ENCODE data around the gene GRIK5. TPM values are rescaled to one million over a fixed set of nuclear protein-coding genes. Genes with fewer than 3 reads are reported as not detected.
A peak's percentile ranks its signal among the peaks of the same experiment; 100 is the strongest.

GRIK5 gene
- total RNA-seq, 4 donors from 2014 or later, result 0.57 to 7.4 (median 0.89) TPM

DNA sequence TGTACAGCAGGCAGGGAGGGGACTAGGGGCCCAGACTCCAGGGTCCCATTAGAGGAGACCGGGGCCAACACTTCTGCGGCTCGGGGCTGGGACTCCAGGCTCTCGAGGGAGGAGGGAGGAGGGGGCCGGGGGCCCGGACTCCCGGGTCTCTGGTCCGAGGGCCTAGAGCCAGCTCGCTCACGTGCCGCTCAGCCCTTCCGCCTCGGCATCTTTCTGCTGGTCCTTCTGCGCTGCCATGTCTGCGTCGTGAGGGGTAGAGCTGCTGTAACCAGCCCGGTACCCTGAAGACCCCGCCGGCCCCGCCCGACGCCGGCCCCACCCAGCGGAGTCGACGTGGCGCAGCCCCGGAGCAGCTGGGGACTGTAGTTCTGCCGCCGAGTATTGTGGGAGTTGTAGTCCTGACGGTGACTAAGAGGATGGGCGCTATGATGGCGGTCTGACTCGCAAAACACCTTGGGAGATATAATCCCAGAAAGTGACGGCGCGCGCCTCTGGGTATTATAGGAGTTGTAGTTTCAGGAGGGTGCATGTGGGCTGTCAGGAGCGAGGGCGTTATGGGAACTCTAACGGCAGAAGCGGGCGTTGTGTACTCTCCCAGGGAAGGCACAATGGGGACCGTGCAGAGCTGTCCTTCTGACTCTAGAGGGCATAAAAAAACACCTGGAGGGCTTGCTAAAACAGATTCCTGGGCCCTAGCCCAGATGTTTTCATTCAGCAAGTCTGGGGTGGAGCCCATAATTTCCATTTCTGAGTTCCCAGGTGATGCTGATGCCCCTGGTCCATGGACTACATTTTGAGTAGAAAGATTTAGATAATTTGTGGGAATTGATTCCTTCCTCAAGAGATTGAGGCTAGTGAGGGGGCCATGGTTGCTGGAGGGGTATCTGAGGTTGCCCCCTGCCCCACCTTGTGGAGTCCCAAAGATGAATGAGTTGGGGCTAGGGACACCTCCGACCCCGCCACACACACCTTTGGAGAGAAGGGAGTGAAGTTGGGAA lies 110.7 kb downstream of the GRIK5 start, which contains the start of gene RABAC1:
Gene RABAC1, minus strand, starts transcription at position 266 of the 998 bp plus-strand sequence. Its CDS starts 29 bp downstream, at position 237.
- peak; percentile 6 to 47 for TF ChIP-seq POLR2A (IDR thresholded peaks at IDR 0.05)
- TF ChIP-seq, protein P1, sequence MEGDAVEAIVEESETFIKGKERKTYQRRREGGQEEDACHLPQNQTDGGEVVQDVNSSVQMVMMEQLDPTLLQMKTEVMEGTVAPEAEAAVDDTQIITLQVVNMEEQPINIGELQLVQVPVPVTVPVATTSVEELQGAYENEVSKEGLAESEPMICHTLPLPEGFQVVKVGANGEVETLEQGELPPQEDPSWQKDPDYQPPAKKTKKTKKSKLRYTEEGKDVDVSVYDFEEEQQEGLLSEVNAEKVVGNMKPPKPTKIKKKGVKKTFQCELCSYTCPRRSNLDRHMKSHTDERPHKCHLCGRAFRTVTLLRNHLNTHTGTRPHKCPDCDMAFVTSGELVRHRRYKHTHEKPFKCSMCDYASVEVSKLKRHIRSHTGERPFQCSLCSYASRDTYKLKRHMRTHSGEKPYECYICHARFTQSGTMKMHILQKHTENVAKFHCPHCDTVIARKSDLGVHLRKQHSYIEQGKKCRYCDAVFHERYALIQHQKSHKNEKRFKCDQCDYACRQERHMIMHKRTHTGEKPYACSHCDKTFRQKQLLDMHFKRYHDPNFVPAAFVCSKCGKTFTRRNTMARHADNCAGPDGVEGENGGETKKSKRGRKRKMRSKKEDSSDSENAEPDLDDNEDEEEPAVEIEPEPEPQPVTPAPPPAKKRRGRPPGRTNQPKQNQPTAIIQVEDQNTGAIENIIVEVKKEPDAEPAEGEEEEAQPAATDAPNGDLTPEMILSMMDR (IDR thresholded peaks at IDR 0.05), result peak in 3 of 6 experiments; percentile 2 to 38 (median 20)
- H3K27me3 ChIP-seq, result no peaks in the 10 kb centered on the region
- no peaks in the 10 kb centered on the region for H3K9me3 ChIP-seq

DNA sequence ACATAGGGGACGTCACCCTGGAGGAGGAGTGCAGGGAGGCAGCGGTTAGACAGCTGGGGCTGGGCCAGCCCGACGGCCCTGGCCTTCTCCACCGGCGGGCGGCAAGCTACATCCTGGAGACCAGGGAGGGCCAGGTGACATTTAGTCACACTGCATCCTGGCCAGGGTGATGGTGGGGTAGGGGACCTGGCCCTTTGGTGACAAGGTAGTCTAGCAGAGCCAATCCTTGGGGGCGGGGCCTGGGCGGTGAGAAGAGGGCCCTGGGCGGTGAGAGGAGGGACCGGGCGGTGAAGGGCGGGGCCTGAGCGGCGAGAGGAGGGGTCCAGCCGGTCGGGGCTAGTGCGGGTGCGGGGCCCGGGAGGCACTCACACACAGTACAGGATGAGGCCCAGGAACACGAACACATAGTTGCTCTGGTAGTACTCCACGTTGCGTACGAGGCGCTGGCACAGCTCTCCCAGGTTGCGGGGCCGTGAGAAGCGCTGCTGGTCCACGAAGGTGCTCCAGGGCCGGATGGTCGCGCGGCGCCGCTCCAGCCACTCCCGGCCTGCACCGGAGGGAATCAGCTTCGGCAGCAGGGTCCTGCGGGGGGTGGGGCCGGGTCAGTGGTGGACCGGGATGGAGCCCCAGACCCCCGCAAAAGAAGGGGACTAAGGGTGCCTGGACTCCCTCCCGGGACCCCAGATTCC lies 111.5 kb downstream of the GRIK5 start:
- TF ChIP-seq POLR2A (IDR thresholded peaks at IDR 0.05), result peak; percentile 59 to 71
- TF ChIP-seq, protein P1 (IDR thresholded peaks at IDR 0.05), result no peak
- Histone ChIP-seq H3K9me3 (no peaks in the 10 kb centered on the region), H3K27me3 (no peaks in the 10 kb centered on the region), H3K4me1 (peaks cover 0 to 16% (median 8%) of the 10 kb centered on the region in 4 donors), H3K4me3 (peak overlapping the region; percentile 79 to 96 (median 89)), H3K36me3 (no peaks in the 10 kb centered on the region), H3K27ac (peak overlapping the region; percentile 94 to 100 (median 96))
- peak; percentile 94 to 96 (median 96) for DNase-seq

More for the DNA sequence above, 110.7 kb downstream of the GRIK5 start, which contains the start of gene RABAC1:
- Histone ChIP-seq H3K4me1 (peaks cover 0 to 16% (median 8%) of the 10 kb centered on the region in 4 donors), H3K4me3 (peak within 1 kb of the TSS; percentile 79 to 96 (median 89)), H3K27ac (peak within 1 kb of the TSS; percentile 94 to 100 (median 96)), H3K36me3 (no peaks in the 10 kb centered on the region)
- DNase-seq, result peak; percentile 88 to 96 (median 90)

DNA sequence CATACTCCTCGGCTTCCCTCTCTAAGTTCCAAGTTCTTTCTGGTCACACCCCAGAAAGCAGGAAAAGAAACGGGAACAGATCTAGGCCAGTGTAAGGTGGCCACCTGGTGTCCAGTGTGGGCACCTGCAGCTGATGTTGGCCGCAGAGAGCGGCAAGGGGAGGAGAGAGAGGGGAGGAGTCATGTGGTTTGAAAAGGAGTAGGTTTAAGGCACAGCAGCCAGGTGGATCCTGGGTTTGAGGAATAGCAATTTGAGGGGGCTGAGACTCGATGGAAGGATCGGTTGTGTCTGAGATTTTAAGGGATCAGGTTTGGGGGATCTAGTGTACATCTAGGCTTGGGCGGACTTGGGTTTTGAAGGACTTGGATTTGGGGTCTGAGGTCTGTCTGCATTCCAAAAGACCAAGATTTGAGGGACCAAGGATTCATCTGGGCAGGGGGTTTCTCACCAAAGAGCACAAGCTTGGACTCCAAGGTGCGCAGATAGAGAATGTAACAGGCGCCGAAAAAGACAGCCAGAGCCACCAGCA lies 112.1 kb downstream of the GRIK5 start:
- peak overlapping the region; percentile 79 to 96 (median 89) for H3K4me3 ChIP-seq
- TF ChIP-seq POLR2A (IDR thresholded peaks at IDR 0.05), result peak in 1 of 2 donors; percentile 34
- TF ChIP-seq, protein P1 (IDR thresholded peaks at IDR 0.05), result peak; percentile 43 to 98 (median 90)
- DNase-seq, result peak; percentile 56 to 87 (median 86)
- peaks cover 0 to 16% (median 8%) of the 10 kb centered on the region in 4 donors for H3K4me1 ChIP-seq
- no peaks in the 10 kb centered on the region for H3K27me3 ChIP-seq
- H3K9me3 ChIP-seq, result no peaks in the 10 kb centered on the region
- no peaks in the 10 kb centered on the region for H3K36me3 ChIP-seq
- H3K27ac ChIP-seq, result peak overlapping the region; percentile 94 to 100 (median 96)

DNA sequence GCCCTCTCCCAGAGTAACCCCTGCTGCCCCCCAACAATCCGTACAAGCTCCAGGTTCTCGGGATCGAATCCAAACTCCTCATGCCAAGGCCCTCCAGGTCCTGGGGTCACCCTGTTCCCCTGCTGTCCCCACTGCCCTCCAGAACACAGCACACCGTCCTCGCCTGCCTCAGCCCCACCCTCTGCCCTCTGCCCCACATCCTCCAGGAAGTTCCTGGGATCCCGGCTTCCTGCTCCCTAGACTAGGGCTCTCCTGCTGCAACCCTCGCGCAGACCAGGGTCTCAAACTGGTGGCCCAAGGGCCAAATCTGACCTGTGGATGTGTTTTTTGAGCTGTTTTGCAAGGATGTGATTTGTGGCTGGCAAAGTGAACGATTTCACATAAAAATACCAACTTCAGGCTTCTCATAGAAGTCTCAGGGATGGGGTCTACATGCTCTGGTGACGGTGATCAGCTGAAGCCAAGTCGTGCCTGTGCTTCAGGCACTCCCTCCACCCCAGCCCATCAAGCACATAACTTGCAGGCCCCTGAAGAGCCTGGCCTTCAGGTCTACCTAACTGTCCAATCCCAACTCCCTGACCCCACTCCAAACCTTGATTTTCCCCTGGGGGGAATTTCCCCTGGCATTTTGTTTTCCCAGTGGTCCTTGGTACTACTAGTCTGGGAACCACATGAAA lies 112.7 kb downstream of the GRIK5 start:
- H3K9me3 ChIP-seq, result no peaks in the 10 kb centered on the region
- no peaks in the 10 kb centered on the region for H3K36me3 ChIP-seq
- H3K4me1 ChIP-seq, result peaks cover 0 to 16% (median 8%) of the 10 kb centered on the region in 4 donors
- peak in 1 of 2 donors; percentile 29 for TF ChIP-seq POLR2A (IDR thresholded peaks at IDR 0.05)
- TF ChIP-seq, protein P1 (IDR thresholded peaks at IDR 0.05), result no peak
- peak overlapping the region; percentile 94 to 100 (median 96) for H3K27ac ChIP-seq
- DNase-seq, result peak in 2 of 3 donors; percentile 74 to 85
- peak overlapping the region in 2 of 4 donors; percentile 92 to 96 for H3K4me3 ChIP-seq
- no peaks in the 10 kb centered on the region for H3K27me3 ChIP-seq
